GM04503 (cell line): Measurements from ENCODE around the gene DUSP7.

Experiments
- DNase-seq: peaks from one replicate; pipeline ENCODE4 v3.0.0-alpha.2; 2012; ENCODE audit warnings: low read depth

The DUSP7 gene

DNA sequence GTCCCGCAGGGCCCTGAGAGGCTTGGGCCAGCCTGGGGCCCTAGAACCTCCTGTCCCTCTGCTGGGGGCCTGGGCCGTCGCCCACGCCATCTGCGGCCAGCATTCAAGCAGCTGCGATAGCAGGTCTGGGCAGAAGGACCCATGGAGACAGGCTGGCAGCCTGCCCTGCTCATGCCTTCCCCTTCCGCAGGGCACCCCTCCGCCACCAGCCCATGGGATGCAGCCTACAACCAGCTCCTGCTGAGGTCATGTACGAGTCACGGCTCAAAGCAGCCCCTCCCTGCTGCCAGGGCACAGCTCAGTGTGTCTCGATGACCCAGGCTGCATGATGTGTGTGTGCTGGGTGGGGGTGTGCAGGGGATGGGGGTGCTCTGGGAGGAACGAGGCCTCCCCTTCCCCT lies 27.8 kb downstream of the DUSP7 start:
- no peak for DNase-seq

DNA sequence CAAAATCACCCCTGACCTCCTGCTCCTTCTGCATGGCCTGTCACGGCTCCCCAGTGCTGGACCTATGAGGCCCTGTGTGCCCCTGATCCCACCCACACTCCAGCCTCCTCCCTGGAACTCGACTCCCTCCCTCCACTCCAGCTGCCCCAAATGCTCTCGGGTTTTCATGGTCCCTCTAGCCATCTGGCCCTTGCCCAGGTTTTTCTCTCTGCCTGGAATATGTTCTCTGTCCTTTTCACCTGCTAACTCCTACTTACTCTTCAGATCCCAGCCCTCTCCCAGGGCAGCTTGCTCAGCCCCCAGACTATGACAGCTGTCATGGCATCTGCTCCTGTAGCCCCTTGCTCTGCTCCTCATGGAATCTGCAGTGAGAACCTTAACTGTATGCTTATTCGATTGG lies 30.3 kb downstream of the DUSP7 start:
- no peak for DNase-seq

DNA sequence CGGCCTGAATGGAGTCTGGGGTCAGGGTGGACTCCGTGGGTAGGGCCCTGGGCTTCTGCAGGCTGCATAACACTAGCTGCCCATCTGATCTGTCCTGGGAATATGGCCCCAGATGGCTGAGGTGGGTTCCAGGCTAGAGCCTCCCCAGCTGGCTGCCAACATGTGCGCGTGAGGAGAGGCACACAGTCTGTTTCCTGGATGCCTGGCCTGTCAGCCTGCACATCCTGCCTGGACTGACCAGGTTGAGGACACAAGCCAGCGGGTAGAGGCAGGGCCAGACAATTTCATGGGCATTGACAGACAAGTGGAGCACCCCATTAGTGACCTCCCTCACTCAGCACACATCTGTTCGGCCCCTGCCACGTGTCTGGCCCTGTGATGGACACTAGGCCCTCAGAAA lies 30.9 kb downstream of the DUSP7 start:
- DNase-seq, result no peak

DNA sequence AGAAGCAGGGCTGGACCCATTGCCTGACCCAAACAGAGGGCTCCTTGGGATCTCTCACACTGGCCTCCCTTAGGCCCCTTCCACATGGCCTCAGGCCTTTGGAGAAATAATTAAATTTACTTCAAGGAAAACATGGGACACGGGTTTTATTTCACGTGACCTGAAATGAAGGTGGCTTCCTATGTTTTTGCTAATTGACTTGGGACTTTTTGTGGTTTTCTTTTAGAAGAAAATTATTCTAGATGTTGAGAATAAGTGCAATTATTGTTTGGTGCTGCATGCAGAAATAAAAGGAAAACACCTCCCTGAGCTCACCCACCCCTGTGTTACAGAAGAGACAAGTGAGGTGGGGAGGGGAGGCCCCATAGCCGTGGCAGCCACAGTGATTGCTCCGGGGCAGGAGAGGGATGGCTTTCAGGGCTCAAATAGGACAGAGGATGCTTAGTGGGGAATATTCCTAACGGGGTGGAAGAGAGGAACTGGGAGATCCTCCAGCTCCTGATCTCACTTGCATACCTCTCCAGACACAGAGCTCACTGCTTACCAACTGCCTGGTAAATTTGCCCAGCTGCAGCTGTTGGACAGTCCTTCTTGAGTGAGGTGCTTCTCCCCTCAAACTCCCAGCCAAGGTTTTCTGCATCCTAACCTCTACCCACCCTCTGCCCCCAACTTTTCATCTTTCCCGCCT lies 31.5 kb downstream of the DUSP7 start:
- DNase-seq, result no peak

DNA sequence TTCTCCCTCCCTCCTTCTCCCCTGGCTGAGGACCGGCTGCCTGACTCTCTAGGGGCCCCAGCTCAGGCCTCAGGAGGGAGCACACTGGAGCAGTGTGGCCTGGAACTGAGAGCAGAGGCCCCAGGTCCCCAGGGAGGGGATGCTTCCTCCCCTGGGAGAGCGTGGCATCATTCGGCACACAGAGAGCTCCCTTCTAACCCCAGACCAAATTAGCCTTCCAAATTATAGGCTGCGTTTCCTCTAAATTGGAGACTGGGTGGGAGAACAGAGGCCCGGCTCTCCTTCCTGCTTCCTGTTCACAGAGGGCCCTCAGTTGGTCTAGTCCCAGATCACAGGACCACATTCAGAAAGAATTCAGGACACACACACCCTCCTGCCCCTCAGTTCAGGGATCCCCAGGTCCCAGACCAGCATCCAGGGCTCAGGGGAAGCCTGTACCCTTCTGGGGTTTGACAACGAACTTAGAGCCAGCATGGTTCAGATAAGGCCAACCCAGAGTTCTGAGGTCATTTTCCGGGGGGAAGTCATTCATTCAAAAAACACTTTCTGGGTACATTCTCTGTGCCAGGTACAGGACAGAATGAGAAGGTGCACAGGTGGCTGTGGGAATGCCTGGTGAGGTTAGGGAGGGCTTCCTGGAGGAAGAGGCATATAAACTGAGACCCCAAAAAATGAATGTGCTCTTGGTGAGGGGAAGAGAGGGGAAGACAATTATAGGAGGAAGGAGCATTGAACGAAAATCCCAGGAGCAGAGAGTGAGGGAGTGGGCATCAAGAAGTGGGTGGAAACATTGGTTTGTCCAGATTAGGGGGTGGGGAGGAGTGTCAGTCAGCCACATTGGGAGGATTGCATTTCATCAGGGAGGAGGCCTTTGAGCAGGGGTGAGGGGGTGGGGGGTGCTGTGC lies 32.3 kb downstream of the DUSP7 start:
- no peak for DNase-seq

DNA sequence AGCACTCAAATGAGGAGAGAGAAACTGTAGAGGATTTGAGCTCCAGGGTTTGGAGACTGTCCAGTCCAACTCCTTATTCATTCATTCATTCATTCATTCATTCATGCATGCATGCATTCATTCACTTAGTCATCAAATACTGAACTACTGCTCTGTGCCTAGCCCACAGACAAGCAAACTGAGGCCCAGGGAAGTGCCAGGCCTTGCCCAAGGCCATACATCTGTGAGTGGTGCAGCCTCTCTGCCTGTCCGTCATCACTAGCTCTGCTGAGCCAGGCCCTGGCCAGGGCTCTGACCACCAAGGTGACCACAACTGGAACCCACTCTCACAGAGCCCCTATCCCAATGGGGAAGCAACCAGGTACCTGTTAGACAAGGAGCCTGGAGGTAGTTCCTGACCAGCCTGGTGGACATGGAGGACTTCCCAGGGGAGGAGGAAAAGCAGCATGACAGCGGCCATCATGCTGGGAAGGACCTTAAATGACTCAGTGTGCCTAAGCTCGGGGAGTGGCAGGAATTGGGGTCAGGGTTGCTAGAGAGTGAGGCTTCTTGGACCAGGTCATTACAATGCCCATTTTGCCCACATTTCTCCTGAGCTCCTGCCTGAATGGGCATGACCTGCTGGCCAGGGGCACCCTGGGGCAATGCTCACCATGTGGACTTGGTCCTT lies 33.1 kb downstream of the DUSP7 start:
- no peak for DNase-seq

DNA sequence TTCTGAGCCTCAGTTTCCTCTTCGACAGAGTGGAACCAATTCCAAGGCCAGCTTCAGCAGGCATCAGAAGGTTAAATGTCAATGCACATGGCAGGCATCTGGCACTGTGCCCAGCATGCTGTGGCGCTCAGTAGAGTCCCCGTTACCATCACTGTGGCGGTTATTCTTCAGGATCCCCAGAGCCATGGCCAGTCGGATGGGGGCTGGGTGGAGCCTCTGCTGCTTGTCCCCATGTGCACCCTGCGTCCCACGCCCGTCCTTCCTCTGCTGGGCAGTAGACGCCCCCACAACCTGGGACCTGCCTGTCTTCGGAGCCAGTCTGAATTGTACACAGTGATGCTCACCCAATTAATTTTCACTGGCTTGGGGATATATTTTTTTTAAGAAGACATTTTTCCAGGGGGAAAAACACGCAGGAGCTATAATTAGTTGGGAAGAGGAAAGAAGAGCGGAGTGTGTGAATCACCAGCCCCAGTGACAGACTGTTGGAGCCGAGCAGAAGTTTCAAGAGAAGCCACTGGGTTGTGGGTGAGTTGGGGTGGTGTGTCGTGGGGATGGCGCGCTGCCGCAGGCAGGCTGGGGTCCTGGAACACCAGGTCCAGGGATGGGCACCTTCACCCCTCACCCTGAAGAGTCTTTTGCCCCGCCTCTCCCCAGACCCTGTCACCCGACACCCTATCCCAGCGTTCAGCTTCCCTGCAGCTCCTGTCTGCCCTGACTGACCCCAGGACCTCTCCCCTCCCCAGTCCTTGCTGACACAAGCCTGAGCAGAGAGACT lies 33.9 kb downstream of the DUSP7 start:
- DNase-seq, result no peak

DNA sequence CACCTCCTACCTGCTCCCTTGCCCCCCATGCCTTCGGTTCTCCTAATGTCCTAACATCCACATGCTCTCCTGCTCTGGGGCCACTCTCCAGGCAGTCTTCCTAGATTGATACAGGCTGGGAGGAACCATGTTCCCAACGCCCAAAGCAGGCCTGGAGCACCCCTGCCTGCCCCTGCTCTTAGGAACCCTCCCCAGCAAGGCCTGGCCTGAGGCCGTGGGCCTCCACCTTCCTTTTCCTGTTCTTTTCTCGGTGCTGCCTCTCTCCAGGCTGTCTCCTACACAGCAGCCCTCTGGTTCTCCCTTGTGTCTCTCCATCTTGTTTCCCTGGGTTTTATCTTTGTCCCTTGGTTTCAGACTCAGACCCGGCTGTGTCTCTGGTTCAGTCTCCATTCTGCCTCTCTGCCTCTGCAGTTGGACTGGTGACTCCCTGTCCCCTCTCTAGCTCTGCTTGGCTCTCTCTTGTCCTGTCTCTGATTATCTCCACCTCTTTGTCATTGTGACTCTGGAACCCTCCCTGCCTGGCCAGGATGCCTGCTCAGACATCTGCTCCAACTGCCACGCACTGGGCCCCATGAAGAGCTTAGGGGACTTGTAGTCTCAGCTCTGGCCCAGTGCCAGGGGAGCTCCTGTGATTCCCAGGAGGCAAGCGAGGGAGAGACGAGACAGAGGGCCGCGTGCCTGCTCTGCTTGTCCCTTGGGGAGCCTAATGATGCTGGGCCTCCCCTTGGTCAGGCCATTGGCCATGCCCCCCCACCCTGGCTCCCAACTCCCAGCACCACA lies 34.7 kb downstream of the DUSP7 start:
- no peak for DNase-seq

DNA sequence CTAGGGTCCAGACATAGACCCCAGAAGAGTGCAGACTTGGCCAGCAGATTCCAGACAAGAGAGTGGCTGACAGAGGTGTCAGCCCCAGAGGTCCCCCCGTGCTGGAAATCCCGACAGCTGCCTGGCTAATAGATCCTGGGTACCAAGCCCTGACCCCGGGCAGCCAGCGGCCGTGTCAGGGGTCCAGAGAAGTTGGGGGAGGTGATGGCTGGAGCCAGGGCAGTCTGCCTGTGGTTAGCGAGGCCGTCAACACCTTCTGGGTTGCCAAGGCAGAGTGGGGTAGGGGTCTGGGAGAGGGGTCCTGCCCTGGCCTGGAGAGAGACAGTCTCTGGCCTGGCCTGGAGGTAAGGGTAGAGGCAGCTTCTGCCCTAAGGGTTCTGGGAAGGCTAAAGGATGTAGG lies 35.6 kb downstream of the DUSP7 start:
- DNase-seq, result no peak

DNA sequence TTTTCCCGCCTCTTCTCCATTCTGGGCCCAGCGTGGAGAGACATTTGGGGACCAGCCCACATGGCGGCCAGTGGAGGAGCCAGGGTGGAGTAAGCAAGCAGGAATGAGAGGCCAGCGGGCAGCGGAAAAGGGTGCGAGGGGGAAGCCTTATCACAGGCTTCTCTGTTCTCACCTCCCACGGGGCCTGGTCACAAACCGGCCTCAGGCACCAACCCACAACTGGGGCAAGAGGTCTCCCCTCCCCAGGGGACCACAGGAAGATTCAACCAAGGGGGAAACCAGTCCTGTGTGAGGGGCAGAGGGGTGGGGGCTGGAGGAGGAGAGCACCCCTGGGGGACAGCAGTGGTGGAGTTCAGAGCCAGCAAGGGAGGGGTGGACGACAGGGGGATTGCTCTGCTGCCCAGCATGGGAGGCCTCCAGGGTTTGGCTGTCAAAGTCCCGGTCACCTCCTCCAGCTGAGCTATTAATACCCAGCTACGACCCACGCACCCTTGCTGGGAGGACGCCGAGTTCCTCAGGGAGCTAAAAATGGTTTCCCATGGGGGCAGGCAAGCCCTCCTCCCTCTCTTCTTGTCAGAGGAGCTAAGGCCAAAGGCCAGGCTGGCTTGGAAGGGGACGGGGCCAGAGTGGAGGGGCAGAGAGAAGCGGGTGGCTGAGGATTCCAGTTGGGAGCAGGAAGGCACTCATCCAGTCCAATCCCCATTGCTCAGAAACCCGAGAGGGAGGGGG lies 36.9 kb downstream of the DUSP7 start:
- no peak for DNase-seq

DNA sequence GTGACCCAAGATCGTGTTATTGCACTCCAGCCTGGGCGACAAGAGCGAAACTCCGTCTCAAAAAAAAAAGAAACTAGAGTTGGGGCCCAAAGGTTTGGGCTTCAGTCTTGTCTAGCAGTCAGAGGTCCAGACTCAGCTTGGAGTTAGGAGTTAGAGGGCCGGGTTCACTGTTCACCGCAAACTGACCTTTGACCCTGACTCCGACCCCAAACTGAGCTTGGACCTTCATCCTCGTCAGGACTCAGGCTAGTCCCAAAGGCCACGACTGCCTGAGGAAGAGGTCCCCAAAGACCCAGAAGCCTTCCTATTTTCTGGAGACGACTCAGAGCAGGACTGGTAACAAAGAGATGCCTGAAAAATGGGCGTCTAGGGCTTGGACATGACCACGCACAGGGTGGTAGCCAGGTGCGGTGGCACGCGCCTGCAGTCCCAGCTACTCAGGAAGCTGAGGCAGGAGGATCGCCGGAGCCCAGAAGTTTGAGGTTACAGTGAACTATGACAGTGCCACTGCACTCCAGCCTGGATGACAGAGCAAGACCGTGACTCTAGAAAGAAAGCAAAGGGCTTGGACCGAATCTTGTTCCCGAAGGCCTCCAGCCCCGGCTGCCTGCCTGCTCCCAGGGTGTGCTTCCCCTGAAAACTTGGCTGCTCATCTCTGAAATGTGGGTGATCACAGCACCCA lies 37.9 kb downstream of the DUSP7 start:
- no peak for DNase-seq

DNA sequence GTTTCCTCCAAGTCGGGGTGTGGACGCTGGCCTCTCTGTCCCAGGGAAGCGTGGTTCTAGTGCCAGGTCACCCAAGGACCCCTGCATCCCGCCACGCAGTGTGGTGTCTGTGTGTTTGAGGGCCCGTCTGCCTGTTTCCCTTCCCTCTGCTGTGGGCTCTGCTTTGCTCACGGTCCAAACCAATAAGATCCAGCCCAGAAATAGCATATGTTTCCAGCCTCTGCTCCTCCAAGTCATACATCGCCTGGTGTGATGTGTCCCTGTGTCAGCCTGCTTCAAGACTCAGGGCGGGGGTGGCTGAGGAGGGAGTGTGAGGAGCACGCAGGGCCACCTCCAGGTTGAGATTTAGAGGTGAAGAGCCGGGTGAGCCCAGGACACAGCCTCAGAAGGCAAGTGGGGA lies 38.8 kb downstream of the DUSP7 start:
- DNase-seq, result no peak

DNA sequence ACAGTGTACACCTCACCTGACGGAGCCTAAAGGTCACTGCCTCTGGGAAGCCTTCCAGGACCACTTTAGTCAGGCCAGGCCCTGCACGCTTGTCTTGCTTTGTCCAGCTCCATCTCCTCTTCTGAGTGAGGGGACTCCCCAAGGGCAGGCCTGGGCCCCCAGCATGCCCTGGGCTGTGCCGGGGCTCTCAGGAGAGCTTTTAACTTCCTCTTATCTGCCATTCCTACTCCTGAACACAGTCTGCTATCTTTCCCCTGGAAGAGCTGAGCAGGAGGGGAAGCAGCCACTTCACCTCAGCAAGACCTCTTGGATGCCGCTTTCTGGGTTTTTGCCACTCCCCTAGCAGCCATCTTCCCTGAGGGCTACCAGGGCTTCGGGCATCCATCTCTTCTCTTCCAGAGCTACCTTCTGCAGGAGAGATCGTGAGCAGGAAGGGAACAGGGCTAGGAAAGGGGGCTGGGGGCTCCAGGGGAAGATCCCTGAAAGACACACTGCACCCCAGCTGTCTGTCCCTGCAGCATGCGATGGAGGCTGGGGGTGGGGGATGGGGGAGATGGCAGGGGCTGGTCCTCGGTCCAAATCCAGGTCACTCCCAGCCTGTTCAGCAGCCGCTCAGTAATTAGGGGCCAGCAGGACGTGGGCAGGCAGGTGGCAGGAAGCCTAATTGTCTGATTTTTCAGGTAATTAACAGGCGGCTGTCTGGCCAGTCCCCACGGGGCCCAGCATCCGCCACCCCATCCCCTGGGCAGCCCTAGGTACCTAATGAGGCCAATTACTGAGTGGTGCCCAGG lies 40.7 kb downstream of the DUSP7 start:
- DNase-seq, result no peak

DNA sequence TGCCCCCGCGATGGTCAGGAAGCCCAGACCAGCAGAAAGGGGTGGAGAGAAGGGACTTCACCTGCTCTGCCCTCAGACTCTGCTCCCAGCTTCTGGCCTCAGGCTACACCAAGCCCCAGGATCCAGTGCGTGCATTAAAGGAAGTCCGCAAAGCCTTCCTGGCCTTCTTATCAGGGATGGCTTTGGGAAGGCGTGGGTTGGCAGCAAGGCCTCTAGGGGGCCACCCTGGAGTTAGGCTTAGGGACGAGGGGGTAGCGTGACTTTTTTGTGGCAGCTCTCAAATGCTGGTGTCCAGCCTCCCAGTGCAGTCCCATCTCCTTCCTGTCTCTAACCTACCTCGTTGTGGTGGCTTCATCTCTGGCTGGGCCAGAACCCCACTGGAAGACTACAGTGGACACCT lies 41.8 kb downstream of the DUSP7 start:
- no peak for DNase-seq

DNA sequence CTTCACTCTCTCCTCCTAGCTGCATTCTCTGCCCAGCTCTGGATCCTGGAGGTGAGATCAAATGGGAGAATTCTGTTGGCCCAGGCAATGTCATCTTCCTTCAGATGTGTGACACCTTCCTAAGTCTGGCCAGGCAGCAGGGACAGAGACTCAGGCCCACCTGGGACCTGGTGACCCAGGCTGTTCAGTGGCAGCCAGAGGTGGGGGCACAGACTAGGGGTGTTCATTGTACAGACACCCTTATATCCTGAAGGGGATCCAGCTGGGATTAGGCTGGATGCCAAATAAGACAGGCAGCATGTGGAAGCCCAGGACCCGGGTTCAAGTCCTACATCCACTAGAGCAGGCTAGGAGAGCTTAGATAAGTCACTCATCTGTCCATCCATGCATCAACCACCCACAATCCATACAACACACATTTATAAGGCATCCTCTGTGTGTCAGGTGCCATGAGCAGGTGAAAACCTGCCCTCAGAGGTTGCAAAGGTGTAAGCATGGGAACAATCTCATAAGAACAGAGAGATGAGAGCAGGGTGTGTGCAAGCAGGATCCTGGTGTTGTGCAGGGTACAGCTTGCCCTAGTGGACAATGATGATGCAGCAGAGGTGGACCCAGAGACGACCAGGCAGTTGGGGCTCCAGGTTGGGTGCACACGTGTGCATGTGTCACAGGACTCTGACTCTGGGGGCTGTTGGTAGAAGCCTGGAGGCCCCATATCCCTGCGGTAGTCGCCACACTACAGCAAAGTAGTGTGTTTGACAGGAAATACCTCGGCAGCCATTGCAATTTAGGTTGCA lies 42.4 kb downstream of the DUSP7 start:
- DNase-seq, result no peak

DNA sequence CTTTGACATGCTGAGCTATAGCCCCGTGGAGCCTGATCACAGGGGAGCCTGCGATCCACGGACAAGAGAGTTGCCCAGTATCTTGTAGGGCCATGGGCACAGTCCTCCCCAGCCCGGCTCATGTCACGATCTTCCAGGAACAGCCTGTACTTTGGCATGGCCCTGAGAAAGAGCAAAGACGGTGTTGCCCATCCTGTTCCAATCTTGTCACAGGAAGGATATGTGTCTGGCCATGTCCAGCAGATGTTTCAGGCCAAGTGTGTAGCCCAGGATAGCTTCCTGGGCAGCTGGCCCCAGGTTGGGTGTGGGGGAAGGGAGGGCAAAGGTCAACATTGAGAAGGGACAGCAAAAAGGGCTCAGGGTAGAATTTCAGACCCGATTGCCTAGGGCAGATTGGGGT lies 43.7 kb downstream of the DUSP7 start:
- no peak for DNase-seq

DNA sequence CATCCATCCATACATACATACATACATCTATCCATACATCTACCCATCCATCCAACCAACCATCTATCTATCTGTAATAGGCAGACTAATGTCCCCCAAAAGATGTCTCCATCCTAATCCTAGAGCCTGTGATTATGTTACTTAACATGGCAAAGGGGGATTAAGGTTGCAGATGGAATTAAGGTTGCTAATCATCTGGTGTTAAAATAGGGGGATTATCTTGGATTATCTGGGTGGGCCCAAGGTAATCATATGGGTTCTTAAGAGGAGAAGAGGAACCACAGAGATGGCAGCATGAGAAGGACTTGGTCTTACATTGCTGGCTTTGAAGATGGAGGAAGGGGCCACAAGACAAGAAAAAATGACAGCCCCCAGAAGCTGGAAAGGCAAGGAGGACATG lies 45.9 kb downstream of the DUSP7 start:
- no peak for DNase-seq

DNA sequence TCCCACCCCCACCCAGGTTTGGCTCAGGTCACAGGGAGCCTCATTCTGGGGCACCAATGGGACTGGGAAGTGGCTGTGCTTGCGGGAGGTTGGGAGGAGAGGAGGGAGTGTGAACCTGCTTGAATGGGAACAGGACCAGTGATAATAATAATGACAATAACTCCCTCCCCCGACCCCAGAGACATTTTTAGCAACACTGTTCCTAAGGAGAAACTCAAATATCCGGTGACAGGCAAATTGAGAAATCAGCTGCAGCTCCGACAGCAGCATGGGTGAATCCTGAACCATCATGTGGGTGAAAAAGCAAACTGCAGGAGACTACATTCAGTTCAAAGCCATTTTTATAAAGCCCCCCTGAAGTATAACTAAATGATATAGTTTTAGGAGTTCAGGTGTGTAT lies 49.1 kb downstream of the DUSP7 start:
- no peak for DNase-seq

DNA sequence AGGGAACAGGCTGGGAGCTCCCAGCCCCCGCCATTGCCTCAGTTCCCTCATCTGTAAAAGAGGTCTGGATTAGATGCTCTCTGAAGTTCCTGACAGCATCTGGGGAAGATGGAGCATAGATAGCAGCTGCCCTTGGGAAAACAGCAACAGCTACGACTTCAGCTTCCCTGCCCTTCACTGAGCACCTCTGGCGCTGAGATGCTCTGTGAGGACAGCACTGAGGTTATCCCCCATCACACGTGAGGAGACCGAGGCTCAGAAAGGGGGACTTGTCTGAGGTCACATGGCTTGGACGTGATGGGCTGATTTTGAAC lies 49.6 kb downstream of the DUSP7 start:
- DNase-seq, result no peak
